Suprapubic skin (tissue), 4 donors: ENCODE results near the gene ZCCHC24. TPM values are rescaled to one million over a fixed set of nuclear protein-coding genes. Genes with fewer than 3 reads are reported as not detected.

Source experiments
- DNase-seq, 2 donors: peaks; one replicate each; pipeline ENCODE4 v3.0.0-alpha.2; 2019; ENCODE audit warnings: low spot score in 2 of 2
- H3K27ac ChIP-seq: fragments of 200-600 bp; sonication (generic); one replicate; pipeline ENCODE4 v1.5.1; 2019
- H3K27me3 ChIP-seq: fragments of 200-600 bp; sonication (generic); one replicate; pipeline ENCODE4 v1.5.1; 2019
- H3K36me3 ChIP-seq: fragments of 200-600 bp; sonication (generic); one replicate; pipeline ENCODE4 v1.5.1; 2019
- H3K4me1 ChIP-seq: fragments of 200-600 bp; sonication (generic); one replicate; pipeline ENCODE4 v1.5.1; 2019
- H3K4me3 ChIP-seq: fragments of 200-600 bp; sonication (generic); one replicate; pipeline ENCODE4 v1.5.1; 2019; ENCODE audit warnings: mild to moderate bottlenecking
- H3K9me3 ChIP-seq: fragments of 200-600 bp; sonication (generic); one replicate; pipeline ENCODE4 v1.5.1; 2019
- CTCF ChIP-seq, 2 donors: fragments of 200-600 bp in 1 of 2; fragments of 450-650 bp in 1 of 2; sonication (generic) in 1 of 2; IDR thresholded peaks; one replicate each; pipeline ENCODE4 v1.5.1; 2016 to 2019; ENCODE audit warnings: antibody characterized with exemption in 2 of 2, mild to moderate bottlenecking in 1 of 2, moderate library complexity in 1 of 2
- EP300 ChIP-seq: sonication (generic); formaldehyde crosslinking; IDR thresholded peaks from one replicate; pipeline ENCODE4 v1.6.1; 2017; ENCODE audit warnings: antibody characterized with exemption
- POLR2A ChIP-seq, 2 donors: fragments of 450-650 bp; IDR thresholded peaks; one replicate each; pipeline ENCODE4 v1.6.1; 2017; ENCODE audit warnings: antibody characterized with exemption in 2 of 2, mild to moderate bottlenecking in 2 of 2, moderate library complexity in 2 of 2
- POLR2AphosphoS5 ChIP-seq, 3 donors: sonication (generic); formaldehyde crosslinking; IDR thresholded peaks; one replicate each; pipeline ENCODE4 v1.6.1; 2017; ENCODE audit warnings: antibody characterized with exemption in 3 of 3
- WGBS: methylation state at CpG from one replicate; pipeline ENCODE4 v1.1.5; 2018; 5-methylcytosine and 5-hydroxymethylcytosine counted together
- total RNA-seq, 4 donors: library from RNA; depleted of rRNA; stranded (reverse); fragments of >200 nt; gene quantifications; one replicate each; pipeline ENCODE4 v1.1.0, GENCODE V29; 2016

ZCCHC24 gene
- total RNA-seq, 4 donors from 2014 or later: 8.9 to 17.3 (median 12.8) TPM

- WGBS: 65% methylated on average over 10 of the region's 13 CpGs
- Histone ChIP-seq H3K36me3 (no peaks in the 10 kb centered on the region), H3K27me3 (no peaks in the 10 kb centered on the region), H3K9me3 (no peaks in the 10 kb centered on the region), H3K4me1 (peaks cover 72% of the 10 kb centered on the region), H3K27ac (no peak overlapping the region), H3K4me3 (no peak overlapping the region)
- TF ChIP-seq EP300: no peak
- TF ChIP-seq POLR2A (IDR thresholded peaks at IDR 0.05): no peak
- no peak for TF ChIP-seq CTCF (IDR thresholded peaks at IDR 0.05)
- TF ChIP-seq POLR2AphosphoS5 (IDR thresholded peaks at IDR 0.05): no peak
- DNase-seq: peak; percentile 56 to 68
Observed at GRCh38 chr10:79405221-79405994, 40.0 kb downstream of the ZCCHC24 start.

GRCh38 chr10:79404690-79405131, 40.7 kb downstream of the ZCCHC24 start:
- H3K9me3 ChIP-seq: no peaks in the 10 kb centered on the region
- peaks cover 79% of the 10 kb centered on the region for H3K4me1 ChIP-seq
- H3K4me3 ChIP-seq: no peak overlapping the region
- peak; percentile 59 to 69 for DNase-seq
- no peak for TF ChIP-seq EP300
- TF ChIP-seq POLR2AphosphoS5 (IDR thresholded peaks at IDR 0.05): no peak
- H3K27ac ChIP-seq: no peak overlapping the region
- H3K36me3 ChIP-seq: no peaks in the 10 kb centered on the region
- no peaks in the 10 kb centered on the region for H3K27me3 ChIP-seq
- WGBS: 52% methylated on average over 5 of the region's 5 CpGs

GRCh38 chr10:79404231-79404609, 41.2 kb downstream of the ZCCHC24 start:
- DNase-seq: peak; percentile 88
- 12% methylated on average over 6 of the region's 7 CpGs for WGBS
- peaks cover 84% of the 10 kb centered on the region for H3K4me1 ChIP-seq
- H3K27ac ChIP-seq: peak overlapping the region; percentile 88
- no peaks in the 10 kb centered on the region for H3K9me3 ChIP-seq
- H3K36me3 ChIP-seq: no peaks in the 10 kb centered on the region
- H3K27me3 ChIP-seq: no peaks in the 10 kb centered on the region
- peak overlapping the region; percentile 18 for H3K4me3 ChIP-seq
- no peak for TF ChIP-seq POLR2A (IDR thresholded peaks at IDR 0.05)

- no peaks in the 10 kb centered on the region for H3K9me3 ChIP-seq
- H3K27me3 ChIP-seq: no peaks in the 10 kb centered on the region
- peak overlapping the region; percentile 18 for H3K4me3 ChIP-seq
- peak in 1 of 2 donors; percentile 70 for DNase-seq
- WGBS: 35% methylated on average over 11 of the region's 23 CpGs
- peaks cover 90% of the 10 kb centered on the region for H3K4me1 ChIP-seq
- peak overlapping the region; percentile 88 for H3K27ac ChIP-seq
- H3K36me3 ChIP-seq: no peaks in the 10 kb centered on the region
- TF ChIP-seq POLR2AphosphoS5 (IDR thresholded peaks at IDR 0.05) (no peak), EP300 (no peak), POLR2A (IDR thresholded peaks at IDR 0.05) (no peak), CTCF (IDR thresholded peaks at IDR 0.05) (no peak)
Observed at GRCh38 chr10:79403441-79404230, 41.8 kb downstream of the ZCCHC24 start.

- 60% methylated on average over 8 of the region's 8 CpGs for WGBS
Observed at GRCh38 chr10:79402951-79403350, 42.5 kb downstream of the ZCCHC24 start.

More at GRCh38 chr10:79402951-79403350, 42.5 kb downstream of the ZCCHC24 start:
- H3K36me3 ChIP-seq: no peaks in the 10 kb centered on the region
- H3K4me1 ChIP-seq: peaks cover 96% of the 10 kb centered on the region
- no peak overlapping the region for H3K4me3 ChIP-seq
- H3K27me3 ChIP-seq: no peaks in the 10 kb centered on the region
- no peaks in the 10 kb centered on the region for H3K9me3 ChIP-seq
- peak overlapping the region; percentile 88 for H3K27ac ChIP-seq
- no peak for DNase-seq
- TF ChIP-seq EP300: no peak
- TF ChIP-seq POLR2A (IDR thresholded peaks at IDR 0.05): no peak
- TF ChIP-seq CTCF (IDR thresholded peaks at IDR 0.05): no peak
- TF ChIP-seq POLR2AphosphoS5 (IDR thresholded peaks at IDR 0.05): no peak
